ENCODE results near the gene VIL1.

DNA sequence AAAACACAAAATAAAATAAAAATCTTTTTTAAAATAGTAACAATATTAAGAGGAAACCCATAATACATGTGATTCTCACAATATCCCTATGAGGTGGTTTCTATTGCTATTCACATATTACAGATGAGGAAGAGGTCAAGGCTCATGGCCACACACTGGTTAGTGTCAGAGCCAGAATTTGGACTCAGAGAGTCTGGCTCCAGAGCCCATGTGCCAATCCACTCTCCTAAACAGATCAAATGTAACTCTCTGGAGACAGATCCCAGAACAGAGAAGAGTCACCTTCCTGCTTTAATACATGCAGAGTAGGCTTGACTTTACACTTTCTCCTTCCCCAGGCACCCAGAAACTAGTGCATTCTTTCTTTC lies 47.0 kb upstream of the VIL1 start:
- TF ChIP-seq RARB (CRISPR knock-in tag; IDR thresholded peaks at IDR 0.05) (no peak), ZNF565 (CRISPR knock-in tag; conservative IDR thresholded peaks at IDR 0.05; ENCODE audit: low read depth) (no peak), ZFP3 (CRISPR knock-in tag; IDR thresholded peaks at IDR 0.05) (no peak), ISL1 (CRISPR knock-in tag; IDR thresholded peaks at IDR 0.05) (no peak)
